Measurements from ENCODE around the gene PATJ. TPM values are rescaled to one million over a fixed set of nuclear protein-coding genes. Genes with fewer than 3 reads are reported as not detected.
"Not testable (repeated sequence)": the region's sequence is repeated elsewhere in the genome, so short reads cannot be mapped to it uniquely, and the experiment has no call there.

The PATJ gene
- total RNA-seq, 1 donor from 2014 or later, result 2.0 TPM

- H3K9me3 Mint-ChIP-seq (ENCODE audit: unreplicated experiment), result no peaks in the 10 kb centered on the region
- H3K4me3 Mint-ChIP-seq (ENCODE audit: unreplicated experiment), result no peak overlapping the region
- no peak for DNase-seq
- H3K27me3 Mint-ChIP-seq (ENCODE audit: unreplicated experiment), result no peaks in the 10 kb centered on the region
- H3K36me3 Mint-ChIP-seq (ENCODE audit: unreplicated experiment), result no peaks in the 10 kb centered on the region
- H3K4me1 Mint-ChIP-seq (ENCODE audit: low read depth, unreplicated experiment), result no peaks in the 10 kb centered on the region
- no peak overlapping the region for H3K27ac Mint-ChIP-seq (ENCODE audit: unreplicated experiment)
- TF ChIP-seq, protein P1, sequence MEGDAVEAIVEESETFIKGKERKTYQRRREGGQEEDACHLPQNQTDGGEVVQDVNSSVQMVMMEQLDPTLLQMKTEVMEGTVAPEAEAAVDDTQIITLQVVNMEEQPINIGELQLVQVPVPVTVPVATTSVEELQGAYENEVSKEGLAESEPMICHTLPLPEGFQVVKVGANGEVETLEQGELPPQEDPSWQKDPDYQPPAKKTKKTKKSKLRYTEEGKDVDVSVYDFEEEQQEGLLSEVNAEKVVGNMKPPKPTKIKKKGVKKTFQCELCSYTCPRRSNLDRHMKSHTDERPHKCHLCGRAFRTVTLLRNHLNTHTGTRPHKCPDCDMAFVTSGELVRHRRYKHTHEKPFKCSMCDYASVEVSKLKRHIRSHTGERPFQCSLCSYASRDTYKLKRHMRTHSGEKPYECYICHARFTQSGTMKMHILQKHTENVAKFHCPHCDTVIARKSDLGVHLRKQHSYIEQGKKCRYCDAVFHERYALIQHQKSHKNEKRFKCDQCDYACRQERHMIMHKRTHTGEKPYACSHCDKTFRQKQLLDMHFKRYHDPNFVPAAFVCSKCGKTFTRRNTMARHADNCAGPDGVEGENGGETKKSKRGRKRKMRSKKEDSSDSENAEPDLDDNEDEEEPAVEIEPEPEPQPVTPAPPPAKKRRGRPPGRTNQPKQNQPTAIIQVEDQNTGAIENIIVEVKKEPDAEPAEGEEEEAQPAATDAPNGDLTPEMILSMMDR (IDR thresholded peaks at IDR 0.05; ENCODE audit: partially characterized antibody, unreplicated experiment), result no peak
These were observed 32.4 kb upstream of the PATJ start for GRCh38 chr1:61709908-61710289.

- not testable (repeated sequence) for H3K9me3 Mint-ChIP-seq (ENCODE audit: unreplicated experiment); H3K27ac Mint-ChIP-seq (ENCODE audit: unreplicated experiment); H3K36me3 Mint-ChIP-seq (ENCODE audit: unreplicated experiment); H3K4me1 Mint-ChIP-seq (ENCODE audit: low read depth, unreplicated experiment); H3K4me3 Mint-ChIP-seq (ENCODE audit: unreplicated experiment); DNase-seq; H3K27me3 Mint-ChIP-seq (ENCODE audit: unreplicated experiment)
These were observed 31.0 kb upstream of the PATJ start for GRCh38 chr1:61711257-61711656.

GRCh38 chr1:61711969-61712368, 30.3 kb upstream of the PATJ start:
- Mint-ChIP-seq H3K9me3 (ENCODE audit: unreplicated experiment) (no peaks in the 10 kb centered on the region), H3K27ac (ENCODE audit: unreplicated experiment) (no peak overlapping the region), H3K4me1 (ENCODE audit: low read depth, unreplicated experiment) (no peaks in the 10 kb centered on the region), H3K27me3 (ENCODE audit: unreplicated experiment) (no peaks in the 10 kb centered on the region), H3K4me3 (ENCODE audit: unreplicated experiment) (no peak overlapping the region), H3K36me3 (ENCODE audit: unreplicated experiment) (no peaks in the 10 kb centered on the region)
- DNase-seq, result no peak
- TF ChIP-seq, protein P1 (IDR thresholded peaks at IDR 0.05; ENCODE audit: partially characterized antibody, unreplicated experiment), result no peak

- H3K27ac Mint-ChIP-seq (ENCODE audit: unreplicated experiment); H3K4me1 Mint-ChIP-seq (ENCODE audit: low read depth, unreplicated experiment); H3K4me3 Mint-ChIP-seq (ENCODE audit: unreplicated experiment); H3K36me3 Mint-ChIP-seq (ENCODE audit: unreplicated experiment); H3K27me3 Mint-ChIP-seq (ENCODE audit: unreplicated experiment); DNase-seq; H3K9me3 Mint-ChIP-seq (ENCODE audit: unreplicated experiment): not testable (repeated sequence)
These were observed 23.1 kb upstream of the PATJ start for GRCh38 chr1:61718996-61719663.

DNA sequence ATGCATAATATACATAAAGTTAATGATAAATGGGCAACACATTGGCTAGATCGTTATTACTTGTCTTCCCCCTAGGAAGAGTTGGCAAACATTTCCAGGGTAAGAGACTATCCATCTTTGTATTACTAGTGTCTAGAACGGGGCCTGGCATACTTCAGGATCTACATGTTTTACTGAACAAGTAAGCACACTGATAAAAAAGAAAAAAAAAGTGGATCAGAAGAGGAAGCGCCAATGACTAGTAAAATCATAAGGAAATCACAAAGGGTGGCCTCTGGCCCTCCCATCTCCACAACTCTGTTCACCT, 17.8 kb upstream of the PATJ start:
- no peak for DNase-seq
- TF ChIP-seq, protein P1 (IDR thresholded peaks at IDR 0.05; ENCODE audit: partially characterized antibody, unreplicated experiment), result no peak
- Mint-ChIP-seq H3K4me3 (ENCODE audit: unreplicated experiment) (peak overlapping the region; percentile 95), H3K9me3 (ENCODE audit: unreplicated experiment) (peaks cover 10% of the 10 kb centered on the region), H3K27ac (ENCODE audit: unreplicated experiment) (peak overlapping the region; percentile 95), H3K36me3 (ENCODE audit: unreplicated experiment) (no peaks in the 10 kb centered on the region), H3K27me3 (ENCODE audit: unreplicated experiment) (peaks cover 9% of the 10 kb centered on the region), H3K4me1 (ENCODE audit: low read depth, unreplicated experiment) (peaks cover 2% of the 10 kb centered on the region)

DNA sequence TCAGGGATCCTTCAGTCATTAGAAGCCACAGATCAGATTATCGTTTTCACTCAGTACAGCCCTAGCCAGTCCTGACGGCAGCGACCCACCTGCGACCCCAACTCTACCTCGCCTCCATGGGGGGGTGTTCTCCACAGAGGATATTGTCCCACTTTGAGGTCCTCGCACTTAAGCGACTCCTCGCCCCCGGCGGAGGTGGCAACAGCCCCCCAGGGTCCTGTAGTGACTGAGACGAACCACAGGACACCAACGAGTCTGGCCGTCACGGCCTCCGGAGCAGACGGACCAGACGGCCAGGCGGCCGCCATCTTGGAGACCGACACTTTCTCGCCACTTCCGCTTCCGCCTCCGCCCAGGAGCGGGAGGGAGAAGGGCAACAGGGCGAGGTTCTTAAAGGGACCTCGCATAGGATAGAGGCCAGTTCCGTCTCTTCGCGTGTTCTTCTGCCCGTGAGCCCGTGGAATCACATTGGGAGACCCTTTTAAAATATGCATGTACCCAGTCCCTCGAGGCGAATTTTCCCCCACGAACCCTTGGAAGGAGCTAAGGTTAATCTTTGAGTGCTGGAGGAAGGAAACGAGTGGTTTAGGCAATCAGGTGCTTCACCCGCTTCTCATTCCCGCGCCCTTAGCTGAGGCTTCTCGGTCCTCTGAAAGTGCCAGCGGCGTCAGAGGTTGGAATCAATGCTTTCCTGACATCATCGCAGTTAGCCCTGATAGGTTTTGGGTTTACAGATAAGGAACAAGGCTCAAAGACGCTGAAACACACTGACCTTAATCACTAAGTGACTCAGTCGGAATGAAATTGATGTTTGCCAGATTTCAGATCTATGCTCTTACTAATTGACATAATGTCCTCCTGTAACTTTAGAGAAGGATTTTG, 17.2 kb upstream of the PATJ start, which contains the start of gene TM2D1:
TSS of gene TM2D1 (minus strand) at position 329 of the 882 bp plus-strand sequence. CDS start at position 308, 21 bp downstream.
- Mint-ChIP-seq H3K27ac (ENCODE audit: unreplicated experiment) (peak within 1 kb of the TSS; percentile 95), H3K9me3 (ENCODE audit: unreplicated experiment) (peaks cover 10% of the 10 kb centered on the region), H3K36me3 (ENCODE audit: unreplicated experiment) (no peaks in the 10 kb centered on the region), H3K4me1 (ENCODE audit: low read depth, unreplicated experiment) (peaks cover 2% of the 10 kb centered on the region), H3K4me3 (ENCODE audit: unreplicated experiment) (peak within 1 kb of the TSS; percentile 95), H3K27me3 (ENCODE audit: unreplicated experiment) (peaks cover 9% of the 10 kb centered on the region)
- peak; percentile 90 for DNase-seq
- TF ChIP-seq, protein P1 (IDR thresholded peaks at IDR 0.05; ENCODE audit: partially characterized antibody, unreplicated experiment), result no peak
